ENCODE measurements around the gene FBLN5. TPM values are rescaled to one million over a fixed set of nuclear protein-coding genes. Genes with fewer than 3 reads are reported as not detected.

The FBLN5 gene
- total RNA-seq, 4 donors from 2014 or later: 26.3 to 128 (median 44.5) TPM

DNA sequence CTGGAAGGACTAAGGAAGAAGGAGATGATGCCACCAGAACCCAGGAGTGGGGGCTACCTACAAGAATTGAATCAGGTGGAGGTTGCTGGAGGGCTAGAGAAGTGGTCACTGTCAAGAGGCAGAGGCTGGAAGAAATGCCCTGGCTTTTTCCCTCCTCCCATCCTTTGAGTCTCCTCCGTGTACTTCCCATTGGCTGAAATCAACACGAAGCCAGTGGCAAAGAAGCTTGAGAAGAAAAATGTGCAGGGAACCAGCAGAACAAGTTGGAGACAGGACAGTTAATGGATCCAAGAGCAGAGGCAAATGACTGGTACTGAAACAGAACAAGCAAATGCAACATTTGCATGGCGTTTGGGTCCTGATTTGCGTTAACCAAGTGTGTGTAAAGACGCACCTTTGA lies 9.1 kb upstream of the FBLN5 start:
- H3K4me3 ChIP-seq (ENCODE audit: low read depth, poor library complexity, severe bottlenecking): no peak overlapping the region
- DNase-seq (ENCODE audit: low spot score in 2 of 2): peak in 1 of 2 donors; percentile 45
- WGBS, 2 donors: 77 to 78% methylated on average over 5 of the region's 5 CpGs
- intact Hi-C loops (cut with DNase I; ENCODE audit: low total_unique reads): no loop called here
- TF ChIP-seq POLR2A (IDR thresholded peaks at IDR 0.05) (no peak), CTCF (IDR thresholded peaks at IDR 0.05) (no peak)

- intact Hi-C loops (cut with DNase I; ENCODE audit: low total_unique reads): no loop called here
- DNase-seq (ENCODE audit: low spot score in 2 of 2): no peak
- 56 to 59% methylated on average over 1 of the region's 1 CpG for WGBS, 2 donors
- no peak for TF ChIP-seq POLR2A (IDR thresholded peaks at IDR 0.05)
- no peak for TF ChIP-seq CTCF (IDR thresholded peaks at IDR 0.05)
- no peak overlapping the region for H3K4me3 ChIP-seq (ENCODE audit: low read depth, poor library complexity, severe bottlenecking)
Measured at GRCh38 chr14:91955168-91955567, 7.7 kb upstream of the FBLN5 start.

DNA sequence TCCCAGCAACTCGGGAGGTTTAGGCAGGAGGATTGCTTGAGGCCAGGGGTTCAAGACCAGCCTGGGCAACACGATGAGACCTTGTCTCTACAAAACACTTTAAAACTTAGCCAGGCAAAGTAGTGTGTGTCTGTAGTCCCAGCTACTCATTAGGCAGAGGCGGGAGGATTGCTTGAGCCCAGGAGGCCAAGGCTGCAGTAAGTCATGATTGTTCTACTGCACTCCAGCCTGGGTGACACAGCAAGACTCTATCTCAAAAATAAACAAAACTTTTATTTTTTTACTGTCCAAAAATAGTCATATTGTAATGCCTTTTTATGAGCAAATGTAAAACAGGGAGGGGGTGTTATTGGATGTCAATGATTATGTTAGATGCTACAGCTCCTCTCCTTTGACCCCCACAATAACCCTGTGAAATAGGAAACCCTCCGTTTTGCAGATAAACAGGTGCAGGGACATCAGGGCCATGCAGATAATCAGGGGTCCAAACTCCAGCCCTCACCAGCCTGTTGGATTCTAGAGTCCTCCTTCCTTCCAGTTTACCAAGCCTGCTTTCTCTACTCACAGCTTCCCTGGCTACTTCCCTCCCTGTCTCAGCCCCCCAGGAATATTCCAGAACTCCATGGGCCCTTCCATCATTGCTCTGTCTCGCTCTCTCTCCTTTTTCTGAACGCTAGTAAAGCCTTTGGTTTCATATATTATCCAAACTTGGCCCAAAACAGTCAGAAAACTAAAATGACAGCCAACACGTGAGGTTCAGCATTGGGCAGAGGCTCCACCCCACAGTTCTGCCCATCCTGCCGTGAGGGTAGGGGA lies 5.9 kb upstream of the FBLN5 start:
- DNase-seq (ENCODE audit: low spot score in 2 of 2): no peak
- intact Hi-C loops (cut with DNase I; ENCODE audit: low total_unique reads): no loop called here
- no peak for TF ChIP-seq CTCF (IDR thresholded peaks at IDR 0.05)
- TF ChIP-seq POLR2A (IDR thresholded peaks at IDR 0.05): no peak
- 69 to 77% methylated on average over 8 of the region's 8 CpGs for WGBS, 2 donors
- no peak overlapping the region for H3K4me3 ChIP-seq (ENCODE audit: low read depth, poor library complexity, severe bottlenecking)

GRCh38 chr14:91946622-91947474 lies 646 bp downstream of the FBLN5 start:
- intact Hi-C loops (cut with DNase I; ENCODE audit: low total_unique reads): no loop called here
- peak; percentile 22 to 87 for DNase-seq (ENCODE audit: low spot score in 2 of 2)
- H3K4me3 ChIP-seq (ENCODE audit: low read depth, poor library complexity, severe bottlenecking): peak overlapping the region; percentile 45
- WGBS, 2 donors: 5 to 10% methylated on average over 38 of the region's 38 CpGs
- TF ChIP-seq POLR2A (IDR thresholded peaks at IDR 0.05): no peak
- TF ChIP-seq CTCF (IDR thresholded peaks at IDR 0.05): no peak

DNA sequence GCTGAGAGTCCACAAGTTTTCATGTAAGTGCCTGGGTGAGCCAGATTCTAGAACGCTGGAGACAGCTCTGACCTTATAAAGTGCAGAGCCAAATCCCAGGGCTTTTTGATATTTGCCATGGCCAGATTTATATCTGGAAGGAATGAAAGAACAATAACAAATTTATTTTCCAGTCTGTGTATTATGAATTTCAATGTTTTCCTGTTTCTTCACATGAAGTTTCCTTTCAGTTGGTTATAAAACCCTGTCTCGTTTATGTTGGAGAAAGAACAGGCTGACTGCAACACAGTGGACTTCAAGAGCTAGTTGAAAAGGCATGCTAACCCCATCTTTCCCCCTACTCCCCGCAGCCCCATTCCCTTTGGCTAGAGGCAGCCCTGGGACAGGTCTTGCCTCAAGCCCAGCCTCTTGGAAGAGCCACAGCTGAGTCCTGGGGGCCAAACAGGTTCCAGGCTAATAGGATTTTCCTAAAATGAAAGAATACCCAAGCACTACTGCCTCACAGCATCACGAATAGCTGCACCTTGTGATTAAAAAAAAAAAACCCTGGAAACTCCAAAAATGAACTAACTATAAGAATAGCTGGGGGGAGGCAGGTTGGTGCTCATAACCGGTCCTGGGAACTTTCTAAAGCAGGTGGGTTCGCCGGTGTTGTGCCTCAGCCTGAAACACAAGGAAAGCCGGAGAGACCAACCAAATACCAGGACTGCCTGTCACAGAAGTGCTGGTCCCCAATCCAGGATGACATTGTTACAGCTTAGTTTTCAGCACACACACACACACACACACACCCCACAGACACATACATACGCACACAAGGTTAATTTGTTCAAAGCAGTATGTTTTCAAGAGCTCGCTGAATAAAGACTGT lies 1.5 kb downstream of the FBLN5 start:
- DNase-seq (ENCODE audit: low spot score in 2 of 2): peak in 1 of 2 donors; percentile 56
- intact Hi-C loops (cut with DNase I; ENCODE audit: low total_unique reads): no loop called here
- 42 to 49% methylated on average over 10 of the region's 10 CpGs for WGBS, 2 donors
- peak overlapping the region; percentile 45 for H3K4me3 ChIP-seq (ENCODE audit: low read depth, poor library complexity, severe bottlenecking)
- no peak for TF ChIP-seq CTCF (IDR thresholded peaks at IDR 0.05)
- no peak for TF ChIP-seq POLR2A (IDR thresholded peaks at IDR 0.05)
